GM13977 (cell line): ENCODE measurements around the gene CELA1.

Experiments used
- DNase-seq: peaks from one replicate; pipeline ENCODE4 v3.0.0; 2012; ENCODE audit warnings: low spot score
- CTCF ChIP-seq: IDR thresholded peaks from 2 replicates; pipeline ENCODE4 v1.5.1; 2012; ENCODE audit warnings: mild to moderate bottlenecking, control low read depth; ENCODE audit not compliant: insufficient read depth; ENCODE audit errors: extremely low read depth, missing control alignments
- in situ Hi-C: fragments of 300-500 bp; cut with MboI; formaldehyde crosslinking; loops from one replicate; pipeline ENCODE4 v1.12.0; 2022; ENCODE audit warnings: low sequenced_read_pairs, low pct_unique_long_range_greater_than_20kb, mixed read lengths, inconsistent platforms; ENCODE audit not compliant: unreplicated experiment

CELA1 gene

GRCh38 chr12:51328587-51328986, 17.9 kb downstream of the CELA1 start:
- in situ Hi-C loops = loop anchor here (25.0 kb wide), 3 partner anchors 266 to 816 kb away; partner anchors contain the start of gene DIP2B
- DNase-seq = no peak
- TF ChIP-seq CTCF = no peak

GRCh38 chr12:51326698-51327439, 19.6 kb downstream of the CELA1 start:
- peak; percentile 70 for DNase-seq
- in situ Hi-C loops = loop anchor here (25.0 kb wide), 3 partner anchors 265 to 815 kb away; partner anchors contain the start of gene DIP2B
- TF ChIP-seq CTCF = no peak

GRCh38 chr12:51324953-51325352, 21.5 kb downstream of the CELA1 start:
- no peak for DNase-seq
- no peak for TF ChIP-seq CTCF
- in situ Hi-C loops = loop anchor here (25.0 kb wide), 3 partner anchors 263 to 813 kb away; partner anchors contain the start of gene DIP2B

GRCh38 chr12:51323966-51324895, 22.2 kb downstream of the CELA1 start, which contains the start of gene BIN2:
BIN2 (minus strand) TSS chr12:51324174; CDS start chr12:51324102, 72 bp downstream.
- in situ Hi-C loops = no loop called here
- TF ChIP-seq CTCF = no peak
- peak; percentile 88 for DNase-seq

GRCh38 chr12:51323317-51323960, 23.0 kb downstream of the CELA1 start:
- peak; percentile 59 for DNase-seq
- in situ Hi-C loops = no loop called here
- no peak for TF ChIP-seq CTCF

- peak; percentile 63 for DNase-seq
- in situ Hi-C loops = no loop called here
- no peak for TF ChIP-seq CTCF
Measured at GRCh38 chr12:51322452-51322851, 24.0 kb downstream of the CELA1 start.
